Fibroblast of lung (primary cell): ENCODE results near the gene FBXL13.

Experiments used
- EZH2 ChIP-seq: IDR thresholded peaks from 2 replicates; pipeline ENCODE4 v1.5.1; 2012; ENCODE audit warnings: low read length, control low read depth, mild to moderate bottlenecking; ENCODE audit errors: missing control alignments
- TF ChIP-seq, protein P1 (sequence below), 2 donors: IDR thresholded peaks in 1 of 2; conservative IDR thresholded peaks in 1 of 2; 1 replicate in 1 of 2; 2 replicates in 1 of 2; pipeline ENCODE4 v1.5.1; 2011 to 2012; ENCODE audit warnings: low read length in 2 of 2, control low read depth in 1 of 2, inconsistent platforms in 1 of 2, low read depth in 1 of 2, mild to moderate bottlenecking in 1 of 2

DNA sequence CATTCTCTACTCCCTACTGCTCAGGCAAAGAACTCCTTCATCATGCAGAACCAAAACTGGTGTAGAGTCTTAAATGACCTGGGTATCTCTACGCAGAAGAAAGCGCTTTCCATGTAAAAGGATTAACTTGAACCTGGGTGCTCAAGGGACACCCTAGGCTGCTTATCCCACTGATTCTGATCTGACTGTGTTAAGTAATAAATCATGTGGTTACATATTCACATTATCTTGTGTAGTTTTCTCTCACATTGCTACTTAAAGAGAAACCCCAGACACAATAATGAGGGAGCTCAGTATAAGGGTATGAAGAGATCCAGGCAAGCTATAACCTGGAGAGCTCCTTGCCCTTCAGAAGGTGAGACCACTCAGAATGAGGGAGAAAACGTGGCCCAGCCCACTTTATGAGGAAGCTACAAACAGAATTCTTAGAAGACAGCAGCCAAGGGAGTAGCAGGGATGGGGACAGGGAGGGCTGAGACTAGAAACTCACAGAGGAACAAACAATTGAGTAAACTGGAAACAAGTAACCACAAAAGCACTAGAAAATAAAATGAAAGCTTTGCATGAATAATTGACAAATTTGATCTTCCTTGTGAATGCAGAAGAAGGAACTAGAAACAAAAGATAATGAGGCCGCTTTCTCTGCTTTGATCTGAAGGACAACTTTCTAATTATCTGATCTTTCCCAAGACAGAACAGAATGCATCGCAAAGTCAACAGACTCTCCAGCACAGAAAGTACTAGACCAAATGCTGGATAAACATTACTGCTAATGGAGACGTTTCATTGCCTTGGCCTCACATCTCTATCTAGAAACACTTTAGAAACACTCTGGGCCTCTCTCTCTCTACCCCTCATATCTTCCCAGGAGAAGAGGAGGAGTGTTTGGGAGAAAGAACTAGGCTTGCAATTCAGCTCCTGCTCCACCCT lies 85.7 kb downstream of the FBXL13 start:
- TF ChIP-seq, protein P1, sequence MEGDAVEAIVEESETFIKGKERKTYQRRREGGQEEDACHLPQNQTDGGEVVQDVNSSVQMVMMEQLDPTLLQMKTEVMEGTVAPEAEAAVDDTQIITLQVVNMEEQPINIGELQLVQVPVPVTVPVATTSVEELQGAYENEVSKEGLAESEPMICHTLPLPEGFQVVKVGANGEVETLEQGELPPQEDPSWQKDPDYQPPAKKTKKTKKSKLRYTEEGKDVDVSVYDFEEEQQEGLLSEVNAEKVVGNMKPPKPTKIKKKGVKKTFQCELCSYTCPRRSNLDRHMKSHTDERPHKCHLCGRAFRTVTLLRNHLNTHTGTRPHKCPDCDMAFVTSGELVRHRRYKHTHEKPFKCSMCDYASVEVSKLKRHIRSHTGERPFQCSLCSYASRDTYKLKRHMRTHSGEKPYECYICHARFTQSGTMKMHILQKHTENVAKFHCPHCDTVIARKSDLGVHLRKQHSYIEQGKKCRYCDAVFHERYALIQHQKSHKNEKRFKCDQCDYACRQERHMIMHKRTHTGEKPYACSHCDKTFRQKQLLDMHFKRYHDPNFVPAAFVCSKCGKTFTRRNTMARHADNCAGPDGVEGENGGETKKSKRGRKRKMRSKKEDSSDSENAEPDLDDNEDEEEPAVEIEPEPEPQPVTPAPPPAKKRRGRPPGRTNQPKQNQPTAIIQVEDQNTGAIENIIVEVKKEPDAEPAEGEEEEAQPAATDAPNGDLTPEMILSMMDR (conservative IDR thresholded peaks at IDR 0.05 in 1 of 2, IDR thresholded peaks at IDR 0.05 in 1 of 2; ENCODE audit: low read depth in 1 of 2, low read length in 2 of 2), result no peak
- no peak for TF ChIP-seq EZH2
